ENCODE data around the gene PRRC2A.

The PRRC2A gene

DNA sequence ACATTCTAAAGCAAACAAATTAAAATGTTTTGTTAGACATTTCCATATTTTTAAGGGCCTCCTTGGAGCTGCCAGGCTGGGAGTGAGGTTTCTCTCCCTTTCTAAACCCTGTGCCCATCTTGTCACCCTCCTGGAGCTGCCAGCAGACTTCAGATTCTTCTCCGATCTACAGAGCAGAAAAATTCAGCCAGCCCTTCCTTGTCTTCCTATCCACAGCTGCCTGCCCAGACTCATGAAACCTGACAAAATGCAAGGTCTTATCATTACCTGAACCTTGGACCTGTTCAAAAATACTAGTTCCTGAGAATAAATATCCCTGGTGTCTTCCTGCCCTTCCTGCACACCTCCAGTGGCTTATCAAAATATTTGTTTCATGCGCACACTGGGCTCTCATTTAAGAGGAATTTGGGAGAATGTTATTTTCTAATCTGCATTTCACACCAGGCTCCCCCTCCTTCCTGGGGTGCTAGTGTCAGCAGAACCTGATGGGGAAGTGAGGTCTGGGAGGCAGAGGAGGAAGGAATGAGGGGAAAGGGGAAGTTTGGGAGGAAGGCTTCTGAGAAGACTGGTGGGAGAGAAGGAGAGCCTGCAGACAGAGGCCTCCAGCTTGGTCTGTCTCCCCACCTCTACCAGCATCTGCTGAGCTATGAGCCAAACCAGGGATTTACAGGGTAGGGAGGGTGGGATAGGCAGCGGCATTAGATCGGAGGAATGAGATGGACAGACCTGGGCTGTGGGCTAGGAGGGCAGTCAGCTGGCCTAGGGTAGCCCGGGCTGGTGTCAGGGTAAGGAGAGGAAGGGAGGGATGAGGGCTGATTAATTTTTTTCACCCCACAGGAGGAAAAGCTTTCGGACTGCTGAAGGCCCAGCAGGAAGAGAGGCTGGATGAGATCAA lies 5.6 kb upstream of the PRRC2A start, which contains the start of gene AIF1:
AIF1 (plus strand) TSS at position 551 of the 895 bp plus-strand sequence; CDS start at position 647, 96 bp downstream.
- no peak within 1 kb of the TSS for H3K27ac ChIP-seq
- TF ChIP-seq, protein P1, sequence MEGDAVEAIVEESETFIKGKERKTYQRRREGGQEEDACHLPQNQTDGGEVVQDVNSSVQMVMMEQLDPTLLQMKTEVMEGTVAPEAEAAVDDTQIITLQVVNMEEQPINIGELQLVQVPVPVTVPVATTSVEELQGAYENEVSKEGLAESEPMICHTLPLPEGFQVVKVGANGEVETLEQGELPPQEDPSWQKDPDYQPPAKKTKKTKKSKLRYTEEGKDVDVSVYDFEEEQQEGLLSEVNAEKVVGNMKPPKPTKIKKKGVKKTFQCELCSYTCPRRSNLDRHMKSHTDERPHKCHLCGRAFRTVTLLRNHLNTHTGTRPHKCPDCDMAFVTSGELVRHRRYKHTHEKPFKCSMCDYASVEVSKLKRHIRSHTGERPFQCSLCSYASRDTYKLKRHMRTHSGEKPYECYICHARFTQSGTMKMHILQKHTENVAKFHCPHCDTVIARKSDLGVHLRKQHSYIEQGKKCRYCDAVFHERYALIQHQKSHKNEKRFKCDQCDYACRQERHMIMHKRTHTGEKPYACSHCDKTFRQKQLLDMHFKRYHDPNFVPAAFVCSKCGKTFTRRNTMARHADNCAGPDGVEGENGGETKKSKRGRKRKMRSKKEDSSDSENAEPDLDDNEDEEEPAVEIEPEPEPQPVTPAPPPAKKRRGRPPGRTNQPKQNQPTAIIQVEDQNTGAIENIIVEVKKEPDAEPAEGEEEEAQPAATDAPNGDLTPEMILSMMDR (conservative IDR thresholded peaks at IDR 0.05; ENCODE audit: low read depth), result no peak
- ChIA-PET POLR2A (ENCODE audit: low non-redundant PET) (no interaction called here), CTCF (no interaction called here)
- DNase-seq (ENCODE audit: low spot score), result no peak

DNA sequence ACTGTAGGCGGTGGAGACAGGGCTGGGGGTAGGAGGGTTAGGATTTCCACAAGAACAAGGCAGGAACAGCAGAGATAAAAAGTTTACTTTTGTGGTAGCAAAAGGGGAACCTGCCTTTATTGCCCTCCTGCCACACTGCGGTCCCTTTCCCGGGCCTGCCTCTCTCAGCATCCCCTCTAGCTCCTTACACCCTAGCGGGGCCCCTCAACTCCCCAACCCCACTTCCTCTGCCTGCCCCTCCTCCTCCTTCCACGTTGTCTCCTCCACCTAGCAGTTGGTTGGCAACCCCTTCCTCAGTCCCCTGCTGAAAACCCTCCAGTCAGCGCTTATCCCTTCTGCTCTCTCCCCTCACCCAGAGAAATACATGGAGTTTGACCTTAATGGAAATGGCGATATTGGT lies 4.8 kb upstream of the PRRC2A start:
- ChIA-PET POLR2A (ENCODE audit: low non-redundant PET) (no interaction called here), CTCF (no interaction called here)
- TF ChIP-seq, protein P1 (conservative IDR thresholded peaks at IDR 0.05; ENCODE audit: low read depth), result no peak
- DNase-seq (ENCODE audit: low spot score), result no peak
- H3K27ac ChIP-seq, result no peak overlapping the region

DNA sequence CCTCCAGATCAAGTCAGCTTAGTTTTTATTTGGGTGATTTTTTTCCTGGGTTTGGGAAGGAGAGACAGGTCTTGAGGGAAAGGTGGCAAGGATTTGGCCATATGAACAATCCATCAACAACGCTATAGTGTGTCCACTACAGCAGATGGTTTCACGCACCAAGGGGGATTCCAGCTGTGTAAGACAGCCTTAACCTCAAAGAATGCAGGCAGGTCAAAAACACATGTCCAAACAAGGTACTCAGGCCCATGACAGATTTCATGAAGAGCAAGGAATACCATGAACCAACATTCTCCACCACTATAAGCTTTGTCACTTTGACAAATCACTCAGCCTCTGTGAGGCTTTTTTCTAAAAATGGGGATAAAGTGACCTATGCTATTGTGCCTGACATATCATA lies 3.5 kb upstream of the PRRC2A start:
- TF ChIP-seq, protein P1 (conservative IDR thresholded peaks at IDR 0.05; ENCODE audit: low read depth), result no peak
- no peak for DNase-seq (ENCODE audit: low spot score)
- CTCF ChIA-PET, result interaction anchor here (0.6 kb wide), 1 partner anchor 1316 kb away, joined by 5 read pairs; no protein-coding TSS in a partner anchor
- POLR2A ChIA-PET (ENCODE audit: low non-redundant PET), result no interaction called here
- no peak overlapping the region for H3K27ac ChIP-seq

DNA sequence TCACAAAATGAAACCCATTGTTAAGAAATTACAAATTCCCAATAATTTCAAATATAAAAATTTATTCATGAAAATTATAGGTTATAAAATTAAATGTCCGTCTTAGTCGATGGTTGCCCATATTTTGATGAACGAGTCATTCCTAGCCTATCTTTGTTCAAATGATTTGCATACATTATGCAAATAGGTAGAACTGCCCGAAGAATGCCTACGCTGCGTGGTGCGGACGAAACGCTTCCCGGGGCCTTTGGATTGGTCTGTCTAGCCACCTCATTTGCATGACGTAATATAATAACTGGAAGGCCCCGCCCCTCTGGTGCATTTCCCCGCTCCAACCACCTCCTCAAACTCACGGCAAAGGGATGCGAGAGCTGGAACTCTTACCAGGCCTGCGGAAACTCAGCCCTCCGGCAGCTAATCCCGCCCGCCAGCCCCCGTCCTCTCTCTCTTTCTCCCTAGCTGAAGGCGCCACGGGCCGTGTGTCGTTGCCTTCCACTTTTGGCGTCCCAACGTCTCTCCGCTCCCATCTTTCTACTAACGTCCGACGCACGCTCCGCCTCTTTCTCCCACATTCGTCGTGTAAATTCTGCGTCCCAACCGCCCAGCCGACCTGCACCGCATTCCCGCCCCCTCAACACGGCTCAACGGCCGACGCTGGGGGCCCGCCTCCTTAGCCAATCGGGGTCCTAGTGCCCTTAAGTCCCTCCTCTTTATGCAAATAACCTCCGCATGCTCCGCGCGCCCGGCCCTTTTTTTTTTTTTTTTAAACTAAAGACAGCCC lies 520 bp upstream of the PRRC2A start:
- peak; percentile 99 for DNase-seq (ENCODE audit: low spot score)
- ChIA-PET CTCF (interaction anchor here (0.7 to 0.9 kb wide), 2 partner anchors 21 to 187 kb away, joined by 3 to 4 read pairs; partner anchors contain the start of gene LSM2), POLR2A (ENCODE audit: low non-redundant PET) (no interaction called here)
- H3K27ac ChIP-seq, result peak overlapping the region; percentile 99
- TF ChIP-seq, protein P1 (conservative IDR thresholded peaks at IDR 0.05; ENCODE audit: low read depth), result no peak

DNA sequence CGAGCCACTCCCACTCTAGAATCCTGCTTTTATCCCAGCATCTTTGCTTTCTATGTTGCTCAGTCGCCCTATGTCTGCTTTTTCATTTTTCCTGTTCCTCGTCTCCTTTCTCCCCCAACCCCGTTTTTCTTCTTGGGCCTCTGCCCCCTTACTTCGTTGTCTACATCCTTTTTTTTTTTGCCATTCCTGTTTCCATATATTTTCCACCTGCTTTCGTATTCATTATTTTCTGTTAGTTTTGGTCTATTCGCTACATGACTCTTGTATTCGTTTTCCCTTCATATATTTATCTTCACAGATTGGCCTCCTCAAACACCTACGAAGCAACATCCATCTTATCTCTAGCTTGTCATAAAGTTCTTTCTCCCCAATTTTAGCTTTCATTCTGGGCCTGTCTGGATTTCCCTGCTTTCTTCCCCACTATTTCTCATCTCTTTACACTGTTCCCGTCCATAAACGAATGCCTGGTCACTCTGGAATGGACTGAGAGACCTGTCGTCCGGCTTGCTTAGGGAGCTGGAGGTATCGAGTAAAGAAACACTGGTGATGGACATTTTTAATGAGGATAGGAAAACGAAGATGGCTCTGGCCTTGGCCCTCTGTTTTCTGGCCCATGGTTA lies 915 bp downstream of the PRRC2A start:
- TF ChIP-seq, protein P1 (conservative IDR thresholded peaks at IDR 0.05; ENCODE audit: low read depth), result no peak
- DNase-seq (ENCODE audit: low spot score), result no peak
- H3K27ac ChIP-seq, result peak overlapping the region; percentile 99
- ChIA-PET CTCF (no interaction called here), POLR2A (ENCODE audit: low non-redundant PET) (no interaction called here)

DNA sequence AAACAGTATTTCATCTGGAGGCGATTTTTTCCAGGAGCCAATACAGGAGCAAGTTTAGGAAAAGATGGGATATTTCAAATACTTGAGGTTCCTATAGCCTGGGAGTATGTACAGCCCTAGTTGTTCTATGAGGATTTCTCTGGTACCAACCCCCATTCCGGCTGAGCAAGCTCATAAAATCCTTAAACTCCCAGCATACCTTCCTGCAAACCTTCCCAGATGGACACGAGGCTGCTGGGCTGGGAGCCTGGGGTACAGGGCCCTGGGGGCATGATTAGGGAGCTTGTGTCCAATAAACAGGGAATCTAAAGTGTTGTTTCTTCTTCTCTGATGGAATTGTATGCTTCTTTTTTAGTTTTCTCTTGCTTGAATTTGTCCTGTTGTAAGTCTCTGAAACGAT lies 1.5 kb downstream of the PRRC2A start:
- peak; percentile 23 for DNase-seq (ENCODE audit: low spot score)
- ChIA-PET POLR2A (ENCODE audit: low non-redundant PET) (interaction anchor here (1.1 kb wide), 1 partner anchor 29 kb away, joined by 3 read pairs; no protein-coding TSS in a partner anchor), CTCF (no interaction called here)
- H3K27ac ChIP-seq, result peak overlapping the region; percentile 56
- TF ChIP-seq, protein P1 (conservative IDR thresholded peaks at IDR 0.05; ENCODE audit: low read depth), result no peak
